NT2/D1 (cell line): ENCODE results near the gene LRIG1.

Experiments
- SUZ12 ChIP-seq: IDR thresholded peaks from 2 replicates; pipeline ENCODE4 v1.6.1; 2011; ENCODE audit not compliant: insufficient read length, insufficient read depth; ENCODE audit errors: extremely low read depth
- YY1 ChIP-seq: IDR thresholded peaks from 2 replicates; pipeline ENCODE4 v1.6.1; 2011; ENCODE audit not compliant: insufficient read length, insufficient read depth

- TF ChIP-seq YY1 (no peak), SUZ12 (no peak)
Observed at GRCh38 chr3:66454464-66454859, 46.4 kb downstream of the LRIG1 start.
